OCI-LY7 (cell line): Measurements from ENCODE around the gene PPP3CA.

Source experiments
- EZH2phosphoT487 ChIP-seq: fragments of 200-600 bp; sonication (generic); IDR thresholded peaks from 2 replicates; pipeline ENCODE4 v1.6.1; 2018; ENCODE audit warnings: low read depth, borderline replicate concordance, mild to moderate bottlenecking, mixed run types, antibody characterized with exemption, low read length, moderate library complexity, mixed read lengths
- TF ChIP-seq, protein P1 (sequence below): fragments of 200-600 bp; sonication (generic); conservative IDR thresholded peaks from 2 replicates; pipeline ENCODE4 v1.5.1; 2014; ENCODE audit warnings: mild to moderate bottlenecking, antibody characterized with exemption, low read length, moderate library complexity, mixed read lengths

DNA sequence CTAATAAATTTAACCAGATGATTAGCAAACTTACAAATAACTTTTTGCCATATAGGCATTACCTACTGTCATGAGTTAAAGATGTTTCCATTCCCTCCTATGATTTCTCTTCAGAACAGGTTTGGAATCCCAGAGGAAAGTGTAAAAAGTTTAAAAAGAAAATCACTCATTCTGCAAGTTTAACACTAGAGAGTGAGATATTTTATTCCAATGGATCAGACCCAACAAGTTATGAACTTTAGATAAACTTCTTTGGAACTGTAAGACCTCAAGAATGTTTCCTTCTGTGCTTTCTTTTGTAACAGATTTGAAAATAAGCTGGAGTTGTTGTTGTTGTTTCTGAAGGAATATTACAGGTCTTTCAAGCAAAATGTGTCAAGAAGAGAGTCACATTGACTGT lies 51.6 kb downstream of the PPP3CA start:
- TF ChIP-seq, protein P1, sequence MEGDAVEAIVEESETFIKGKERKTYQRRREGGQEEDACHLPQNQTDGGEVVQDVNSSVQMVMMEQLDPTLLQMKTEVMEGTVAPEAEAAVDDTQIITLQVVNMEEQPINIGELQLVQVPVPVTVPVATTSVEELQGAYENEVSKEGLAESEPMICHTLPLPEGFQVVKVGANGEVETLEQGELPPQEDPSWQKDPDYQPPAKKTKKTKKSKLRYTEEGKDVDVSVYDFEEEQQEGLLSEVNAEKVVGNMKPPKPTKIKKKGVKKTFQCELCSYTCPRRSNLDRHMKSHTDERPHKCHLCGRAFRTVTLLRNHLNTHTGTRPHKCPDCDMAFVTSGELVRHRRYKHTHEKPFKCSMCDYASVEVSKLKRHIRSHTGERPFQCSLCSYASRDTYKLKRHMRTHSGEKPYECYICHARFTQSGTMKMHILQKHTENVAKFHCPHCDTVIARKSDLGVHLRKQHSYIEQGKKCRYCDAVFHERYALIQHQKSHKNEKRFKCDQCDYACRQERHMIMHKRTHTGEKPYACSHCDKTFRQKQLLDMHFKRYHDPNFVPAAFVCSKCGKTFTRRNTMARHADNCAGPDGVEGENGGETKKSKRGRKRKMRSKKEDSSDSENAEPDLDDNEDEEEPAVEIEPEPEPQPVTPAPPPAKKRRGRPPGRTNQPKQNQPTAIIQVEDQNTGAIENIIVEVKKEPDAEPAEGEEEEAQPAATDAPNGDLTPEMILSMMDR = no peak
- no peak for TF ChIP-seq EZH2phosphoT487
